Upper lobe of left lung (tissue), 6 donors: Measurements from ENCODE around the gene BECN2. TPM values are rescaled to one million over a fixed set of nuclear protein-coding genes. Genes with fewer than 3 reads are reported as not detected.
A peak's percentile ranks its signal among the peaks of the same experiment; 100 is the strongest.

ENCODE experiments used
- ATAC-seq, 2 donors: fragments of 200-7000 bp; cut with Tn5 transposase; one replicate each; pipeline ENCODE4 v1.9.1; 2022; ENCODE audit warnings: mild to moderate bottlenecking in 2 of 2, moderate library complexity in 2 of 2; ENCODE audit not compliant: low FRiP score in 2 of 2
- DNase-seq, 2 donors: peaks; one replicate each; pipeline ENCODE4 v3.0.0-alpha.2; 2019 to 2020
- H3K27ac ChIP-seq, 4 donors: fragments of 200-600 bp; sonication (generic); one replicate each; pipeline ENCODE4 v1.5.1; 2016 to 2019
- H3K27me3 ChIP-seq, 4 donors: fragments of 200-600 bp; sonication (generic); one replicate each; pipeline ENCODE4 v1.5.1; 2017 to 2019
- H3K36me3 ChIP-seq, 4 donors: fragments of 200-600 bp; sonication (generic); one replicate each; pipeline ENCODE4 v1.5.1; 2016 to 2019
- H3K4me1 ChIP-seq, 4 donors: fragments of 200-600 bp; sonication (generic); one replicate each; pipeline ENCODE4 v1.5.1; 2018 to 2019
- H3K4me3 ChIP-seq, 4 donors: fragments of 200-600 bp; sonication (generic); one replicate each; pipeline ENCODE4 v1.5.1; 2017 to 2019; ENCODE audit warnings: mild to moderate bottlenecking in 2 of 4, moderate library complexity in 1 of 4
- H3K9me3 ChIP-seq, 4 donors: fragments of 200-600 bp; sonication (generic); one replicate each; pipeline ENCODE4 v1.5.1; 2018 to 2019
- CTCF ChIP-seq, 6 experiments: fragments of 450-650 bp in 4 of 6; fragments of 200-600 bp in 2 of 6; sonication (generic) in 2 of 6; IDR thresholded peaks; one replicate each; pipeline ENCODE4 v1.5.1; 2016 to 2019; ENCODE audit warnings: antibody characterized with exemption in 6 of 6
- EP300 ChIP-seq, 4 donors: sonication (generic); formaldehyde crosslinking; IDR thresholded peaks; one replicate each; pipeline ENCODE4 v1.5.1; 2017; ENCODE audit warnings: antibody characterized with exemption in 4 of 4, control low read depth in 2 of 4
- POLR2A ChIP-seq, 4 donors: fragments of 450-650 bp; IDR thresholded peaks; one replicate each; pipeline ENCODE4 v1.5.1; 2016 to 2017; ENCODE audit warnings: antibody characterized with exemption in 4 of 4, mild to moderate bottlenecking in 2 of 4
- POLR2AphosphoS5 ChIP-seq, 2 donors: sonication (generic); formaldehyde crosslinking; IDR thresholded peaks; one replicate each; pipeline ENCODE4 v1.5.1; 2017; ENCODE audit warnings: antibody characterized with exemption in 2 of 2
- WGBS, 2 donors: methylation state at CpG; one replicate each; pipeline ENCODE4 v1.1.5; 2017 to 2018; 5-methylcytosine and 5-hydroxymethylcytosine counted together
- total RNA-seq, 6 donors: library from RNA; depleted of rRNA in 4 of 6; stranded (reverse); fragments of >200 nt in 4 of 6; gene quantifications; one replicate each; pipeline versions ENCODE4 v1.1.0 to v1.2.1, GENCODE V29; 2016 to 2021
- donor health status: DM: no; HTN: no; CAD: no; lungs with moderate emphysema.
- donor health status: DM: no; HTN: yes; CAD: no; lungs with severe emphysema.

BECN2 gene
- not detected for total RNA-seq

- Histone ChIP-seq H3K4me1 (no peaks in the 10 kb centered on the region), H3K27ac (no peak within 1 kb of the TSS), H3K36me3 (no peaks in the 10 kb centered on the region), H3K9me3 (no peaks in the 10 kb centered on the region), H3K27me3 (no peaks in the 10 kb centered on the region), H3K4me3 (no peak within 1 kb of the TSS)
- 86 to 96% methylated on average over 22 to 33 of the region's 33 CpGs for WGBS, 2 donors
- TF ChIP-seq POLR2AphosphoS5 (IDR thresholded peaks at IDR 0.05), result no peak
- TF ChIP-seq EP300 (IDR thresholded peaks at IDR 0.05), result no peak
- no peak for TF ChIP-seq CTCF (IDR thresholded peaks at IDR 0.05)
- no peak for TF ChIP-seq POLR2A (IDR thresholded peaks at IDR 0.05)
- ATAC-seq, result peak; percentile 26 to 32
- DNase-seq, result peak in 1 of 2 donors; percentile 77
Measured at GRCh38 chr1:241957692-241958494, at the start of gene BECN2. TSS of gene BECN2 (plus strand) at chr1:241957767. CDS start at chr1:241957767, 0 bp downstream.

GRCh38 chr1:241916196-241916595 lies 41.4 kb upstream of the BECN2 start:
- TF ChIP-seq POLR2AphosphoS5 (IDR thresholded peaks at IDR 0.05) (no peak), EP300 (IDR thresholded peaks at IDR 0.05) (no peak), CTCF (IDR thresholded peaks at IDR 0.05) (no peak), POLR2A (IDR thresholded peaks at IDR 0.05) (no peak)
- no peak for ATAC-seq
- WGBS, 2 donors, result 90 to 95% methylated on average over 7 of the region's 7 CpGs
- Histone ChIP-seq H3K36me3 (no peaks in the 10 kb centered on the region), H3K4me3 (no peak overlapping the region), H3K9me3 (no peaks in the 10 kb centered on the region), H3K27me3 (no peaks in the 10 kb centered on the region), H3K27ac (no peak overlapping the region), H3K4me1 (no peaks in the 10 kb centered on the region)
- no peak for DNase-seq

GRCh38 chr1:241917487-241917886 lies 40.1 kb upstream of the BECN2 start:
- TF ChIP-seq POLR2AphosphoS5 (IDR thresholded peaks at IDR 0.05) (no peak), POLR2A (IDR thresholded peaks at IDR 0.05) (no peak), EP300 (IDR thresholded peaks at IDR 0.05) (no peak), CTCF (IDR thresholded peaks at IDR 0.05) (no peak)
- Histone ChIP-seq H3K36me3 (no peaks in the 10 kb centered on the region), H3K27ac (no peak overlapping the region), H3K4me1 (no peaks in the 10 kb centered on the region), H3K27me3 (no peaks in the 10 kb centered on the region), H3K4me3 (no peak overlapping the region), H3K9me3 (no peaks in the 10 kb centered on the region)
- peak in 1 of 2 donors; percentile 65 for DNase-seq
- ATAC-seq, result no peak
- 93 to 95% methylated on average over 5 to 12 of the region's 12 CpGs for WGBS, 2 donors

- DNase-seq (no peak), ATAC-seq (peak in 1 of 2 donors; percentile 78)
- Histone ChIP-seq H3K27ac (no peak overlapping the region), H3K27me3 (no peaks in the 10 kb centered on the region), H3K9me3 (no peaks in the 10 kb centered on the region), H3K4me1 (no peaks in the 10 kb centered on the region), H3K36me3 (no peaks in the 10 kb centered on the region), H3K4me3 (no peak overlapping the region)
- WGBS, 2 donors, result 71 to 74% methylated on average over 5 of the region's 5 CpGs
- TF ChIP-seq CTCF (IDR thresholded peaks at IDR 0.05) (no peak), EP300 (IDR thresholded peaks at IDR 0.05) (no peak), POLR2A (IDR thresholded peaks at IDR 0.05) (no peak), POLR2AphosphoS5 (IDR thresholded peaks at IDR 0.05) (no peak)
Measured at GRCh38 chr1:241918879-241919278, 38.7 kb upstream of the BECN2 start.
